K562 (cell line): Measurements from ENCODE around the gene FGF1. TPM values are rescaled to one million over a fixed set of nuclear protein-coding genes. Genes with fewer than 3 reads are reported as not detected.

ENCODE experiments used
- ATAC-seq: fragments of 200-7000 bp; cut with Tn5 transposase; 3 replicates; pipeline ENCODE4 v1.9.1; 2020; ENCODE audit warnings: moderate library complexity
- BruUV-seq: library from RNA; stranded (reverse); fragments of 400-500 nt; replicated peaks from 2 replicates; lab custom pipeline; 2021; lab: Mats Ljungman, UMichigan
- CTCF ChIA-PET: fragments of 300-600 bp; formaldehyde crosslinking; extraction: SDS; loops from one replicate; lab custom pipeline; 2021; ENCODE audit warnings: low intra/inter-chr PET ratio; lab: Yijun Ruan, JAX
- POLR2A ChIA-PET: fragments of 300-600, 350-650 bp; sonication (Branson Sonifier 250); formaldehyde crosslinking; extraction: SDS; loops from one replicate; lab custom pipeline; 2021; ENCODE audit warnings: antibody characterized with exemption, inconsistent platforms; lab: Yijun Ruan, JAX
- DNase-seq, 4 experiments: peaks; one replicate each; pipeline versions ENCODE4 v3.0.0 to v3.0.0-alpha.2; 2011 to 2018; ENCODE audit warnings: low spot score in 3 of 4, mixed read lengths in 3 of 4; ENCODE audit errors: extremely low read depth in 1 of 4
- FAIRE-seq: peaks from 2 replicates; lab custom pipeline; 2011; peaks lifted over from hg19 to GRCh38; lab: Jason Lieb, UNC
- H2AFZ ChIP-seq: 2 replicates; pipeline ENCODE4 v1.6.0; 2011; ENCODE audit warnings: low read depth, low read length, control low read depth, inconsistent platforms
- H3K27ac ChIP-seq: fragments of 200-600 bp; 3 replicates; pipeline ENCODE4 v1.8.0; 2011; ENCODE audit warnings: low read depth, mild to moderate bottlenecking, control low read depth, inconsistent platforms, low read length, moderate library complexity, mixed read lengths; ENCODE audit errors: extremely low read depth
- H3K27me3 ChIP-seq, 2 experiments: fragments of 300-600 bp in 1 of 2; 2 replicates in 1 of 2; 3 replicates in 1 of 2; pipeline versions ENCODE4 v1.6.0 to v1.8.0; 2011; ENCODE audit warnings: inconsistent platforms in 2 of 2, low read length in 2 of 2, mild to moderate bottlenecking in 1 of 2, mixed read lengths in 1 of 2, moderate library complexity in 1 of 2; ENCODE audit not compliant: control insufficient read depth in 2 of 2, insufficient read depth in 2 of 2
- H3K36me3 ChIP-seq: fragments of 300-600 bp; 3 replicates; pipeline ENCODE4 v1.8.0; 2011; ENCODE audit warnings: mild to moderate bottlenecking, low read length, inconsistent platforms; ENCODE audit not compliant: control insufficient read depth, insufficient read depth
- H3K4me1 ChIP-seq, 2 experiments: fragments of 200-600 bp in 1 of 2; replicated peaks in 1 of 2; 2 replicates in 1 of 2; 3 replicates in 1 of 2; pipeline versions ENCODE4 v1.5.1 to v1.8.0; 2011; ENCODE audit warnings: inconsistent platforms in 2 of 2, low read length in 2 of 2, mild to moderate bottlenecking in 1 of 2, mixed read lengths in 1 of 2, moderate library complexity in 1 of 2; ENCODE audit not compliant: control insufficient read depth in 2 of 2, insufficient read depth in 2 of 2
- H3K4me2 ChIP-seq: 2 replicates; pipeline ENCODE4 v1.6.1; 2011; ENCODE audit warnings: low read length, control low read depth, inconsistent platforms, mixed read lengths; ENCODE audit not compliant: insufficient read depth
- H3K4me3 ChIP-seq: fragments of 200-600 bp; sonication (generic), shearing (Covaris generic); 2 replicates; pipeline ENCODE4 v1.5.1; 2016; ENCODE audit warnings: control low read depth, inconsistent platforms
- H3K79me2 ChIP-seq: fragments of 200-600 bp; 3 replicates; pipeline ENCODE4 v1.8.0; 2011; ENCODE audit warnings: low read length, inconsistent platforms; ENCODE audit not compliant: control insufficient read depth, insufficient read depth
- H3K9ac ChIP-seq, 2 experiments: 2 replicates each; pipeline versions ENCODE4 v1.6.0 to v1.6.1; 2011; ENCODE audit warnings: low read depth in 2 of 2, low read length in 2 of 2, control low read depth in 1 of 2, inconsistent platforms in 1 of 2, mild to moderate bottlenecking in 1 of 2, mixed read lengths in 1 of 2; ENCODE audit not compliant: insufficient read depth in 1 of 2
- H3K9me1 ChIP-seq: one replicate; pipeline ENCODE4 v1.6.0; 2011; ENCODE audit warnings: inconsistent platforms, mild to moderate bottlenecking, low read length, moderate library complexity; ENCODE audit not compliant: control insufficient read depth, insufficient read depth
- H3K9me3 ChIP-seq: replicated peaks from 2 replicates; pipeline ENCODE4 v1.5.1; 2011; ENCODE audit warnings: low read depth, low read length, inconsistent platforms; ENCODE audit not compliant: control insufficient read depth, insufficient read depth
- H4K20me1 ChIP-seq: replicated peaks from 2 replicates; pipeline ENCODE4 v1.6.1; 2011; ENCODE audit warnings: low read length, inconsistent platforms, mixed read lengths; ENCODE audit not compliant: control insufficient read depth, insufficient read depth
- ASH1L ChIP-seq: fragments of 450-650 bp; IDR thresholded peaks from 2 replicates; pipeline ENCODE4 v1.6.1; 2018; ENCODE audit warnings: borderline replicate concordance, mild to moderate bottlenecking, low read depth; ENCODE audit not compliant: partially characterized antibody
- CREM ChIP-seq: IDR thresholded peaks from 2 replicates; pipeline ENCODE4 v1.6.1; 2014; ENCODE audit warnings: antibody characterized with exemption, low read depth
- NRF1 ChIP-seq, 2 experiments: fragments of 450-650 bp; IDR thresholded peaks in 1 of 2; conservative IDR thresholded peaks in 1 of 2; 2 replicates each; pipeline ENCODE4 v1.6.1; 2014; ENCODE audit warnings: mild to moderate bottlenecking in 2 of 2
- RBM25 ChIP-seq: fragments of 200-400 bp; formaldehyde crosslinking; IDR thresholded peaks from 2 replicates; pipeline ENCODE4 v1.6.1; 2018; ENCODE audit warnings: low read length, low read depth, moderate library complexity; ENCODE audit not compliant: severe bottlenecking
- ZNF174 ChIP-seq: fragments of 250-450 bp; sonication (Bioruptor Pico); IDR thresholded peaks from 2 replicates; pipeline ENCODE4 v1.4.0; 2020; ENCODE audit warnings: mild to moderate bottlenecking
- ZNF239 ChIP-seq: fragments of 250-450 bp; sonication (Bioruptor Pico); IDR thresholded peaks from 2 replicates; pipeline ENCODE4 v1.4.0; 2020; ENCODE audit warnings: mild to moderate bottlenecking
- ZNF586 ChIP-seq: fragments of 450-650 bp; formaldehyde crosslinking; conservative IDR thresholded peaks from 2 replicates; pipeline ENCODE4 v1.4.0; 2020; ENCODE audit warnings: mild to moderate bottlenecking, moderate library complexity
- ZNF764 ChIP-seq: fragments of 250-450 bp; sonication (Bioruptor Pico); IDR thresholded peaks from 2 replicates; pipeline ENCODE4 v1.4.0; 2020; ENCODE audit warnings: low read depth, mild to moderate bottlenecking, moderate library complexity
- ZZZ3 ChIP-seq: fragments of 450-650 bp; IDR thresholded peaks from 2 replicates; pipeline ENCODE4 v1.6.1; 2016; ENCODE audit warnings: antibody characterized with exemption, mild to moderate bottlenecking, moderate library complexity
- WGBS: fragments of 100-300 bp; shearing (Covaris generic); methylation state at CpG from one replicate; pipeline ENCODE4 v1.1.6; 2016; ENCODE audit warnings: low coverage, mixed read lengths; ENCODE audit not compliant: insufficient coverage; ENCODE audit errors: missing lambda C conversion rate; 5-methylcytosine and 5-hydroxymethylcytosine counted together
- in situ Hi-C: fragments of 300-500 bp; cut with MboI; formaldehyde crosslinking; loops from 4 replicates; pipeline ENCODE4 v1.15.0; 2018; ENCODE audit warnings: inconsistent platforms, mixed read lengths
- intact Hi-C: fragments of 100-400 bp; cut with micrococcal nuclease; formaldehyde crosslinking; loops from 2 replicates; pipeline ENCODE4 v1.14.2; 2022
- polyA plus RNA-seq, 8 experiments: library from polyadenylated mRNA; depleted of rRNA in 4 of 8; stranded (reverse) in 5 of 8; unstranded in 3 of 8; fragments of >200 nt; fragmentation: Nextera tagmentation in 2 of 8; fragmentation: Illumina TruSeq in 1 of 8; extraction: Ambion mirVana in 2 of 8; extraction: Trizol in 1 of 8; gene quantifications; 2 replicates each; pipeline versions ENCODE4 v1.2.1 to v1.2.3, GENCODE V29; 2011 to 2014; ENCODE audit warnings: inconsistent platforms in 1 of 8, missing spikeins in 1 of 8
- total RNA-seq, 7 experiments: library from RNA; depleted of rRNA in 6 of 7; stranded (reverse); fragments of >200 nt in 6 of 7; fragmentation: Illumina TruSeq in 2 of 7; extraction: Trizol in 2 of 7; gene quantifications; 2 replicates each; pipeline versions ENCODE4 v1.2.1 to v1.2.3, GENCODE V29; 2011 to 2021; ENCODE audit warnings: low replicate concordance in 1 of 7
- TF ChIP-seq, protein P1 (sequence below): sonication (generic); formaldehyde crosslinking; IDR thresholded peaks from 2 replicates; pipeline ENCODE4 v1.8.0; 2022; ENCODE audit warnings: mild to moderate bottlenecking, missing genetic modification reagents, borderline replicate concordance
- TF ChIP-seq, protein P2 (sequence below): fragments of 250-450 bp; sonication (Bioruptor Pico); IDR thresholded peaks from 2 replicates; pipeline ENCODE4 v1.8.0; 2021; ENCODE audit warnings: mild to moderate bottlenecking, moderate library complexity

FGF1 gene
- total and polyA plus RNA-seq, 9 of the 15 experiments (the other 6 are each of a cell fraction or from before 2014, with no cell fraction given), result not detected

DNA sequence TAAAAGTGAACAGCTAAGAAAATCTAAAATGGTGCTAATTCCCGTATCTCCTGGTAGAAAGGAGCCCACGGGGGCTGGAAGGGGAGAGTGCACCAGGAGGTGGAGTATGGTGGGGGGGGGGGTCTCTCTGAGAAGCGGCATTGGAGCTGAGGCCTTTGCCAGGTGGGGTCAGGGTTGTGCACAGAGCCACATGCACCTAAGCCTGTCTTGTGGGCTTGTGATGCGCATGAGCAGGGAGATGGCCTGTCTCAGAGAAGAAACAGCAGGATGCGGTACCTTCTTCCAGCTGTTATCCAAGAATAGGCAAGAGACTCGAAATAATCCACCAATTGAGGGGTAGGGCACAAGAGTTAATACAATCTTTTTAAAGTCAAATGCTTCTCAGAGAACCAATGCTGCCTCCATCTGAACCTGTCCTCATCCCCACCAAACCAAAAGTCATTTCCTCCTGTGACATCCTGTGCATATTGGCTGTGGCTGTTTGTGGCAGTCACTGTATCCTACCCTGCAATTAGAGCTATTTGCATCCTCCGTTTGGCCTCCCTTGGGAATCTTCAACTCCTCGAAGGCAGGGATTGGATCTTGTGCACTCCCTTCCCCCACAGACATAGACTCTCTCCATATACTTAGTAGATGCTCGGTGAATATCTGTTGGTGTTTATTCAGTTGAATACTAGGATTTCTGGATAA lies 45.4 kb downstream of the FGF1 start:
- no peaks in the 10 kb centered on the region for H3K36me3 ChIP-seq
- peaks cover 5 to 34% of the 10 kb centered on the region in 2 experiments; a peak in 4 of 5 replicates for H3K27me3 ChIP-seq
- no peak for FAIRE-seq
- no peaks in the 10 kb centered on the region for H4K20me1 ChIP-seq
- no peak overlapping the region for H3K4me3 ChIP-seq
- H3K27ac ChIP-seq, result no peak overlapping the region
- no peaks in the 10 kb centered on the region for H3K9me3 ChIP-seq
- no peaks in the 10 kb centered on the region for H3K79me2 ChIP-seq
- no peak overlapping the region for H3K4me2 ChIP-seq
- no peak for ATAC-seq
- intact Hi-C loops, result no loop called here
- no TSS peak for BruUV-seq
- ChIA-PET POLR2A (no interaction called here), CTCF (no interaction called here)
- H3K9me1 ChIP-seq, result no peaks in the 10 kb centered on the region
- TF ChIP-seq, protein P1, sequence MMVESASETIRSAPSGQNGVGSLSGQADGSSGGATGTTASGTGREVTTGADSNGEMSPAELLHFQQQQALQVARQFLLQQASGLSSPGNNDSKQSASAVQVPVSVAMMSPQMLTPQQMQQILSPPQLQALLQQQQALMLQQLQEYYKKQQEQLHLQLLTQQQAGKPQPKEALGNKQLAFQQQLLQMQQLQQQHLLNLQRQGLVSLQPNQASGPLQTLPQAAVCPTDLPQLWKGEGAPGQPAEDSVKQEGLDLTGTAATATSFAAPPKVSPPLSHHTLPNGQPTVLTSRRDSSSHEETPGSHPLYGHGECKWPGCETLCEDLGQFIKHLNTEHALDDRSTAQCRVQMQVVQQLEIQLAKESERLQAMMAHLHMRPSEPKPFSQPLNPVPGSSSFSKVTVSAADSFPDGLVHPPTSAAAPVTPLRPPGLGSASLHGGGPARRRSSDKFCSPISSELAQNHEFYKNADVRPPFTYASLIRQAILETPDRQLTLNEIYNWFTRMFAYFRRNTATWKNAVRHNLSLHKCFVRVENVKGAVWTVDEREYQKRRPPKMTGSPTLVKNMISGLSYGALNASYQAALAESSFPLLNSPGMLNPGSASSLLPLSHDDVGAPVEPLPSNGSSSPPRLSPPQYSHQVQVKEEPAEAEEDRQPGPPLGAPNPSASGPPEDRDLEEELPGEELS, result no peak
- TF ChIP-seq NRF1 (conservative IDR thresholded peaks at IDR 0.05 in 1 of 2, IDR thresholded peaks at IDR 0.05 in 1 of 2), result peak; percentile 16 to 23; a peak in 1 of 4 replicates
- no peak overlapping the region for H2AFZ ChIP-seq
- in situ Hi-C loops, result no loop called here
- WGBS, result 2% methylated on average over 9 of the region's 9 CpGs
- DNase-seq, result no peak
- H3K9ac ChIP-seq, result no peak overlapping the region
- H3K4me1 ChIP-seq, result no peaks in the 10 kb centered on the region

DNA sequence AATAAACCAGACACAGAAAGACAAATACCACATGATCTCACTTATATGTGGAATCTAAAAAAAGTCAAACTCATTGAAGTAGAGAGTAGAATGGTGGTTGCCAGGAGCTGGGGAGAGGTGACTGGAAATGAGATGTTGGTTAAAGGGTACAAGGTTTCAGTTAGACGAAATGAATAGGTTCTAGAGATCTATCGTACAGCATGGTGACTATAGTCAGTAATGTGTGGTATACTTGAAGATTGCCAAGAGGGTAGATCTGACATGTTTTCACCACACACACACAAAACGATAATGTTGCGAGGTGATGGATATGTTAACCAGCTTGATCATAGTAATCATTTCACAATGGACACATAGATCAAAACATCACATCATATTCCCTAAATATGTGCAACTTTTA lies 46.4 kb downstream of the FGF1 start:
- no peaks in the 10 kb centered on the region for H3K79me2 ChIP-seq
- 1% methylated on average over 4 of the region's 4 CpGs for WGBS
- no peaks in the 10 kb centered on the region for H4K20me1 ChIP-seq
- no peaks in the 10 kb centered on the region for H3K9me3 ChIP-seq
- no peak for DNase-seq
- H3K27ac ChIP-seq, result no peak overlapping the region
- no peaks in the 10 kb centered on the region for H3K9me1 ChIP-seq
- no peaks in the 10 kb centered on the region for H3K4me1 ChIP-seq
- no peak overlapping the region for H3K4me2 ChIP-seq
- in situ Hi-C loops, result no loop called here
- H3K36me3 ChIP-seq, result no peaks in the 10 kb centered on the region
- peaks cover 5 to 28% of the 10 kb centered on the region in 2 experiments; a peak in 3 of 5 replicates for H3K27me3 ChIP-seq
- TF ChIP-seq CREM (no peak), RBM25 (no peak), ZNF764 (CRISPR knock-in tag) (no peak), ZNF174 (CRISPR knock-in tag) (no peak), ASH1L (no peak), ZZZ3 (no peak), ZNF239 (no peak), ZNF586 (CRISPR knock-in tag) (no peak)
- TF ChIP-seq, protein P2, sequence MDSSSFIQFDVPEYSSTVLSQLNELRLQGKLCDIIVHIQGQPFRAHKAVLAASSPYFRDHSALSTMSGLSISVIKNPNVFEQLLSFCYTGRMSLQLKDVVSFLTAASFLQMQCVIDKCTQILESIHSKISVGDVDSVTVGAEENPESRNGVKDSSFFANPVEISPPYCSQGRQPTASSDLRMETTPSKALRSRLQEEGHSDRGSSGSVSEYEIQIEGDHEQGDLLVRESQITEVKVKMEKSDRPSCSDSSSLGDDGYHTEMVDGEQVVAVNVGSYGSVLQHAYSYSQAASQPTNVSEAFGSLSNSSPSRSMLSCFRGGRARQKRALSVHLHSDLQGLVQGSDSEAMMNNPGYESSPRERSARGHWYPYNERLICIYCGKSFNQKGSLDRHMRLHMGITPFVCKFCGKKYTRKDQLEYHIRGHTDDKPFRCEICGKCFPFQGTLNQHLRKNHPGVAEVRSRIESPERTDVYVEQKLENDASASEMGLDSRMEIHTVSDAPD (CRISPR knock-in tag), result no peak
- TF ChIP-seq, all 486 proteins: peak for 0
- H3K9ac ChIP-seq, result no peak overlapping the region
- no peak for ATAC-seq
- POLR2A ChIA-PET, result no interaction called here
- CTCF ChIA-PET, result no interaction called here
- no TSS peak for BruUV-seq
- intact Hi-C loops, result no loop called here
- no peak for FAIRE-seq
- no peak overlapping the region for H3K4me3 ChIP-seq
- no peak overlapping the region for H2AFZ ChIP-seq
